COLO829 (cell line): ENCODE results near the gene IPO13.

Source experiments
- DNase-seq: peaks from one replicate; pipeline ENCODE4 v3.0.0; 2012; ENCODE audit warnings: low spot score

Gene IPO13, protein sequence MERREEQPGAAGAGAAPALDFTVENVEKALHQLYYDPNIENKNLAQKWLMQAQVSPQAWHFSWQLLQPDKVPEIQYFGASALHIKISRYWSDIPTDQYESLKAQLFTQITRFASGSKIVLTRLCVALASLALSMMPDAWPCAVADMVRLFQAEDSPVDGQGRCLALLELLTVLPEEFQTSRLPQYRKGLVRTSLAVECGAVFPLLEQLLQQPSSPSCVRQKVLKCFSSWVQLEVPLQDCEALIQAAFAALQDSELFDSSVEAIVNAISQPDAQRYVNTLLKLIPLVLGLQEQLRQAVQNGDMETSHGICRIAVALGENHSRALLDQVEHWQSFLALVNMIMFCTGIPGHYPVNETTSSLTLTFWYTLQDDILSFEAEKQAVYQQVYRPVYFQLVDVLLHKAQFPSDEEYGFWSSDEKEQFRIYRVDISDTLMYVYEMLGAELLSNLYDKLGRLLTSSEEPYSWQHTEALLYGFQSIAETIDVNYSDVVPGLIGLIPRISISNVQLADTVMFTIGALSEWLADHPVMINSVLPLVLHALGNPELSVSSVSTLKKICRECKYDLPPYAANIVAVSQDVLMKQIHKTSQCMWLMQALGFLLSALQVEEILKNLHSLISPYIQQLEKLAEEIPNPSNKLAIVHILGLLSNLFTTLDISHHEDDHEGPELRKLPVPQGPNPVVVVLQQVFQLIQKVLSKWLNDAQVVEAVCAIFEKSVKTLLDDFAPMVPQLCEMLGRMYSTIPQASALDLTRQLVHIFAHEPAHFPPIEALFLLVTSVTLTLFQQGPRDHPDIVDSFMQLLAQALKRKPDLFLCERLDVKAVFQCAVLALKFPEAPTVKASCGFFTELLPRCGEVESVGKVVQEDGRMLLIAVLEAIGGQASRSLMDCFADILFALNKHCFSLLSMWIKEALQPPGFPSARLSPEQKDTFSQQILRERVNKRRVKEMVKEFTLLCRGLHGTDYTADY

DNA sequence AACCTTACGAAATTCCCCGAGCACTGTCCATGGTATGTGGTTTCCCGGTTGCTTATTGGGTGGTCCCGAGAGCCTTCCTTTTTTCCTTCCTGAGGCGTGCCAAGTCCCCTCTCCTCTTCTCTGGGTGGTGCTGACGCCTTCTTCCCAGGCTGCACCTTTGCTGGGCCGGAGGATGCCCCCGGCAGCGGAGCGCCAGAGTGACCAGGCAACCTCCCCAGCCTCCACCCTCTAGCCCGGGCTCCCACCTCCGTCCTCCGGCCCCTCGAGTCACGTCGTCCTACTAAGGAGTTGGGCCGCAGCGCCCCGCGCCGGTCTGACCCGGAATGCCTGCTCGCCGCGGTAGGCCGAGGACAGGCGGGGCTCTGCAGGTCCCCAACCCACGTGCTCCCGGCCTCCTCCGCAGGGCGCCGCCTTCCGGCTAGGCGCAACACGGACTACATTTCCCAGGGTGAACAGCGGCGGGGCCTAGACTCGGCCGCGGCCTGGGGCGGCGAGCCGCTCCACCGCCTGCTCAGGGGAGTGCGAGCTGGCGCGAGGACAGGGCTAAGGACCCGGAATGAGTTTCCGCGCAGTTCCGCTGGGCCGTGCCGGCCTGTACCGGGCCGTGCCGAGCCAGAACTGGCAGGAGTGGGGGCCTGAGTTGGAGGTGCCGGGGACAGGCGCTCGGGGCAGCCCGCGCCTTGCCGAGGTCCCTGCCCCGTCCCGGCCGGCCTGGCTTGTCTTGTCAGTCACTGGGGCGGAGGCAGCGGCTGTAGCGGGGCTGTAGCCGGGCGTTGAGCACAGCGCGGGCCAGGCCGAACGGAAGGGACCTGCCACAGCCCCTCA, at the start of gene IPO13:
Gene IPO13 (plus strand): TSS at position 715 of the 825 bp plus-strand sequence. CDS start 651 bp downstream, outside the sequence.
- DNase-seq, result peak; percentile 94

DNA sequence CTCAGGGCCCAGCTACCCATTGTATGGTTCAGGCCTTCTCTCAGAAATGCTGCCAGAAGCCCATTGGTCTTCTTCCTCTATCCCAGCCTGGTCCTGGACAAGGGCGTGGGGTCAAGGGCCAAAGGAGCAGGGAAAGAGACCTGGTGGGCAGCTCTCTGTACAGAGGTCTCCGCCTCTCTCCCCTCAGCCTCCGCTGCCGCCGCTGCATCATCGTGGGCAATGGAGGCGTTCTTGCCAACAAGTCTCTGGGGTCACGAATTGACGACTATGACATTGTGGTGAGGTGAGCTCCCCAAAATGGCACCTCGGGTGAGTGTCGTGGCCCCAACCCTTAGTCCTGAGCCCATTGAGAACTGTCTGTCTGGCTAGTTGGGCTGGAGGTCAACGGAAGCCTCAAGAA, 47.8 kb upstream of the IPO13 start:
- DNase-seq, result no peak

DNA sequence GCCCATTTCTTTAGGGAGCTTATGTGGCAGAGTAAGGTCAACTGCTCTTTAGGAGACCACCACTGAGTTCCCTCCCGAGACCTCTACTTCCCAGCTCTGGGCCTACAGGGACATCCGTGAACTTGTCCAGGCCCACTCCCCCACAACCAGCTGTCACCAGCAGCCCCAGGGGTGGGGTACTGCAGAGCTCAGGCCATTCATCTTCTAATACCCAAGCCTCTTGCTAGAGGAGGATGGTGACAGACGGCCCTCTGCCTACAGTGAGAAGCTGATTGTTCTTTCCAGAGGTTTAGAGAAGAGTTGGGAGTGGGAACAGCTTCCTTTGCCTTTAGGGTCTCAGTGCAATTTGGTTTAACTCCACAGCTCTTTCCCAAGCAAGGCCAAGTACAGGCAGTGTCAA, 46.4 kb upstream of the IPO13 start:
- DNase-seq, result no peak

DNA sequence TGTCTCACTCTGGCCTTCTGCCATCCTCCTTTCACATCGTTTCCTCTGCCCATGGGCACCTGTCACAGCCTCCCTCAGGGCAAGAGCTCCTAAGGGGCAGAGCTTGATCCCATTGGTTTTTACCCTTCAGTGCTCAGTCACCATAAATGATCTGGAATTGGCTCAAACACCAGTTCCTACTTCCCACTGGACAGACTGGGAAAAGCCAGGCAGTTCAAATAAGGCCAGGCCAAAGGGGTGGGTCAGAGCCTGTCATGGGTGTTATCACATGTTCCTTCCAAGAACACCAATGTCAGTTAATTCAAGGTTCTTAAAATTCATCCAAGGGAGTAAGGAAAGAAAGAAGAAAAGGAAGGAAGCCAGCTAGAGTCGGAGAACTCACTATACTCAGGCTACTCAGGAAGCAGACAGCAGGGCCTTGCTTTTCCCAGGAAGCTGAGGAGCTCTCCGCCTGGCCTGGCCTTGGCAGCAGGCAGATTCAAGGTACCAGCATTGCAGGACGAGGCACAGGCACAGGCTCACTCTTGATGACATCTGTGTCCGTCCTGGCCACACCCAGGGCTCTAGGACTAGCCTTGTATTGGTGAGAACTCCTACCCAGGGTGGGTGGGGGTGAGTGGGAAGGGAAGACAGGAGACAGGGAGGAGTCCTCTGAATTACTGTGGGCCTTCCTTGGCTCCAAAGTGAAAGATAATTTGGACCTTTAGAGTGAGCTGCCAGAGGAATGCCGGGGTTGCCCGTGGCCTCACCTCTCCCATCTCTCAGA, 45.4 kb upstream of the IPO13 start:
- DNase-seq, result no peak

DNA sequence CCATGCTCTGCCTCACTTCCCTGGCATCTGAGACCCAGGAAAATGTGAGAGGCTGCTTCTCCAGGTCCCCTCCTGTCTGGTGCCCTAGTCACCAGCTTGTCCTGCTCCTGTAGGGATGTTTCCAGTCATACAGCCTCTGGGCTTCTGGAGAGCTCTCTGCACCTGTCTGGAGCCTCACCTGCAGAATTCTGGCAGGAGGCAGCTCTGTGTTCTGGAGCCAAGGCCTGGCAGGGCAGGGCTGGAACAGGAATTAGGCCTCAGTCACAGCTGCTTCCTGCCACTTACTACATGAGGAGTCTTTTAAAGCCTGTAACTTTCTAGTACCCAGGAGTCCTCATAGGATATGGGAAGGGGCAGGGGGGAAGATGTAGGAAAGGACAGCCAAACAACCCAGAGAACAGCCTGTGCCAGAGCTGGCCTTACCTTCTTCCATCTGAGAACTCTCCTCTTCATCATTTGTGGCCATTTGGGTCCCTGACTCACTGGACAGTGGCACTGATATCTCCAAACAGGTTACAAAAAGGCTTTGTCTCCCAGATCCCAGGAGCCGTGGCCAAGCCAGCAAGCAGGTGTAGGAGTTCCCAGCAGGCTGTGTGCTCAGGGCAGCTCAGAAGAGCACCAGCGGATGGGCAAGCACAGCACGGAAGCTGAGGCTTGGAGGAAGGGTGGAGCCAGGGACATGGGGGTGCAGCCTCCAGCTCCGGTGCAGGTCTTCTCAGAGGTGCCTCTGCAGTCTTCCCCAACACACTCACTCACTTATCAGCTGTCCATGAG, 44.5 kb upstream of the IPO13 start:
- no peak for DNase-seq

DNA sequence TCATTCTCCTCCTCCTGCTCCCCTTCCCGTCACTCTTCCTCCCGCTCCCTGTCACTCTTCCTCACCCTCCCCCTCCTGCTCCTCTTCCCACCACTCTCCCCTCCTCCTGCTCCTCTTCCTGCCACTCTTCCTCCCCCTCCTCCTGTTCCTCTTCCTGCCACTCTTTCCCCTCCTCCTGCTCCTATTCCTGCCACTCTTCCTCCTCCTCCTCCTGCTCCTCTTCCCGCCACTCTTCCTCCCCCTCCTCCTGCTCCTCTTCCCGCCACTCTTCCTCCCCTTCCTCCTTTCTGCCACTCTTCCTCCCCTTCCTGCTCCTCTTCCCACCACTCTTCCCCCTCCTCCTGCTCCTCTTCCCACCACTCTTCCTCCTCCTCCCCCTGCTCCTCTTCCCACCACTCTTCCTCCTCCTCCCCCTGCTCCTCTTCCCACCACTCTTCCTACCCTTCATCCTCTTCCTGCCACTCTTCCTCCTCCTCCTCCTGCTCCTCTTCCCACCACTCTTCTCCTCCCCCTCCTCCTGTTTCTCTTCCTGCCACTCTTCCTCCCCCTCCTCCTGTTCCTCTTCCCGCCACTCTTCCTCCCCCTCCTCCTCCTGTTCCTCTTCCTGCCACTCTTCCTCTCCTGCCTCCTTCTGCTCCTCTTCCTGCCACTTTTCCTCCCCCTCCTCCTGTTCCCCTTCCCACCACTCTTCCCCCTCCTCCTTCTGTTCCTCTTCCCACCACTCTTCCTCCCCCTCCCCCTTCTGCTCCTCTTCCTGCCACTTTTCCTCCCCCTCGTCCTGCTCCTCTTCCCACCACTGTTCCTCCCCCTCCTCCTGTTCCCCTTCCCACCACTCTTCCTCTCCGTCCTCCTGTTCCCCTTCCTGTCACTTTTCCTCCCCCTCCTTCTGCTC, 41.8 kb upstream of the IPO13 start:
- DNase-seq, result no peak

DNA sequence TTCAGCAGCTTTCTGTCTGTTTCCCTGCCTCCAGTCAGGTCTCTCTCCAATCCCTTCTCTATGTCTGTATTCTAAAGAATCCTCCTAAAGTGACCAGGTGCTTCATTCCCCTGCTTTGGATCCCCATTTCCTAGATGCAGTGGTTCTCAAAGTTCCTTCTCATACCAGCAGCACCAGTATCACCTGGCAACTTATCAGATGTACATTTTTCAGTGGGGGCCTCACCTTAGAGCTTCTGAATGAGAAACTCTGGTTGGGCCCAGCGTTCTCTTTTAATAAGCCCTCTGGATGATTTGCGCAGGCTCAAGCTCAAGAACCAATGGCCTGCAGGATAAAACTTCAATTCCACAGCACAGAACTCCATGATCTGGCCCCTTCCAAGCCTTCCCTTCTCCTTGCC, 38.5 kb upstream of the IPO13 start:
- DNase-seq, result no peak

DNA sequence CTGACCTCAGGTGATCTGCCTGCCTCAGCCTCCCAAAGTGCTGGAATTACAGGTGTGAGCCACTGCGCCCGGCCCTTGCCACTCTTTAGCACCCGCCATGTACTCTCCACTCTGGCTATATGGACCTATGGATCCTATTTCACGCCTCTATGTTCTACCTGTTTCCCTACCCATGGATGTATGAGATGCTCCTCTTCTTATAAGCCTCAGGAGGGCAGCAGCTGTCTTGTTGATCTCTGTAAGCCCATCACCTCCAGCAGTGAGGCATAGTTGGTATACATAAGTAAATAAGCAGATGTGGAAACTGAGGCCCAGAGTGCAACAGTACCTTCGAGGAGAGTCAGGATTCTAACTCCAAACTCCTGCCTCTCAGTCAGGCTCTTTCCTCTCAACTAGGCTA, 37.9 kb upstream of the IPO13 start:
- DNase-seq, result no peak

DNA sequence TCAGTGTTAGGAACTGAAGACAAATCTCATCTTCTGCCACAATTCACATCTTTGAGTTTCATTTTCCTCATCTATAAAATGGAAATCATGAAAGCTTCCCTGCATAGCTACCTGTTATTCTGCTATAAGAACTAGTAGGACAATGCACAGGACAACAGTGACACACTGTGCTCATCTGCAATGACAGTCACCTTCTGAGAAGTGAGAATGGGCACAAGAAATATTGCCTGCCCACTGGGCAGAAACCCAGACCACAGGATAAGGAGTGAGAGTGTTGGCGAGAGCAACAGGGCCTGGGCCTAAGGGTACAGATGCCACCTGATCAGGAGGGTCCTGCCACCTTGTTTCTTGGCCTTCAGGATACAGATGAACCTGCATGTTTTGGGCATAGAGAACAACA, 36.4 kb upstream of the IPO13 start:
- no peak for DNase-seq

DNA sequence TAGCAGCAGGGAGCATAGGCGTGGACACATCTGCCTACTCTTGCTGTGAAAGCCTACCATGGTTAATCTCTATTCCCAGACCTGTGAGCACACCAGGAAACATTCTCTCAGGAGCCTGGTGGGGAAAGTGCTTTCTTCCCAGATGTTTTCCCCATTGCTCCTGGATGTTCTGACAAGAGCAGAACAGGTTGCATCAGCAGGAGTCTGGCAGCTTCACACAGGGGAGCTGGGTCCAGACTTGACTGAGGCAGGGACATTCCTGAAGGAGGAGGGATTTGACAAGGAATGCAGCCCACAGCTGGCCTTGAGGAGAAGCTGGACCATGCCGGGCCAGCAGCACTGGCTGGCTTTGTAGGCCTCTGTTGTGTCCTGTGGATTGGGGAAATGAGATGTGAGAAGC, 34.1 kb upstream of the IPO13 start:
- no peak for DNase-seq

DNA sequence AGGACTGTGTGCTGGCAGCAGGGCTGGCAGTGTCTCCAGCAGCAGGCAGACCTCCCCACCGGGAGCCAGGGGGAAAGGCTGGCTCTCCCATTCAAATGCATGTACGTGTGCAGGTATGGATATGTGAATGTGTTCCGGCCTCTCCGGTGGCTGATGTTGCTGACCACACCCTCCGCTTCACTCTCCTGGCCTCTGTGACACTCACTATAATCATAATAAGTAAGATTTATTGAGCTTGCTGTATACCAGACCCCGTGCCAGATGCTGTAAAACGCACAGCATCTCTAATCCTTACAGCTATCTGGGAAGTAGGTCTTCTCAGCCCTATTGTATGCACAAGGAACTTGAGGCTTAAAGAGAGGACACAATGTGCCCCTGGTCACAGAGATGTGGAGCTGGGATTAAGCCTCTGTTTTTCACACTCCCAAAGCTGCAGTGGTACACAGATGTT, 33.7 kb upstream of the IPO13 start:
- no peak for DNase-seq

DNA sequence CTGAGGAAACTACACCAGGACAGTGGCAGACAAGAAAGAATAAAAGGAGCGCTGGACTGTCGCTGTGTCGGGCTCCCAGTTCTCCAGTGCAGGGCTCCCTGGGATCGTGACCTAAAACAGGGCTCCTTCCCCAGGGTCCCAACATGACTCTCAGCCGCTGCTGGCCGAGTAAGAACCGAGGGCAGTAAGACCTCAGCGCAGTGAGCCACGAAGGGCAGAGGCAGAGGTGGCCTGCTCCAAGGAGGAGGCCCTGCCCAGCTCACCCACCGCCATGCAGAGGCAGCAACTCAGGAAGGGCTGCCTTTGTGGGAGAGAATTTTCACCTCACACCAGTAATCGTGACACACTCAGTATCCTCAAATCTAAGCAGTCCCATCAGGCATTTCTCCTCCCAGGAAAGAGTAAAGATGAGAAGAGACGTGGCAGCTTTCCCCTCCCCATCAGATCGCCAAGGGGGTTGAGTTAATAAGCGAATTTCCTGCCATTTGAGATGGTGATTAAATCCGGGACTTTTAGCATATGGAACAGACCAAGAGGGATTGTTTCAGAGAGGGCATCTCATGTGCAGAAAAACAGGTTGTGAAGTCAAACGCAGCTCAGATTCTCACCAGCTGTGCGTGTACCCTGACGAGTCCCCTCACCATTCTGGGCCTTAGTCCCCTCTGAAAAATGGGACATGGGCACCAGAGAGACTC, 32.9 kb upstream of the IPO13 start:
- DNase-seq, result no peak

DNA sequence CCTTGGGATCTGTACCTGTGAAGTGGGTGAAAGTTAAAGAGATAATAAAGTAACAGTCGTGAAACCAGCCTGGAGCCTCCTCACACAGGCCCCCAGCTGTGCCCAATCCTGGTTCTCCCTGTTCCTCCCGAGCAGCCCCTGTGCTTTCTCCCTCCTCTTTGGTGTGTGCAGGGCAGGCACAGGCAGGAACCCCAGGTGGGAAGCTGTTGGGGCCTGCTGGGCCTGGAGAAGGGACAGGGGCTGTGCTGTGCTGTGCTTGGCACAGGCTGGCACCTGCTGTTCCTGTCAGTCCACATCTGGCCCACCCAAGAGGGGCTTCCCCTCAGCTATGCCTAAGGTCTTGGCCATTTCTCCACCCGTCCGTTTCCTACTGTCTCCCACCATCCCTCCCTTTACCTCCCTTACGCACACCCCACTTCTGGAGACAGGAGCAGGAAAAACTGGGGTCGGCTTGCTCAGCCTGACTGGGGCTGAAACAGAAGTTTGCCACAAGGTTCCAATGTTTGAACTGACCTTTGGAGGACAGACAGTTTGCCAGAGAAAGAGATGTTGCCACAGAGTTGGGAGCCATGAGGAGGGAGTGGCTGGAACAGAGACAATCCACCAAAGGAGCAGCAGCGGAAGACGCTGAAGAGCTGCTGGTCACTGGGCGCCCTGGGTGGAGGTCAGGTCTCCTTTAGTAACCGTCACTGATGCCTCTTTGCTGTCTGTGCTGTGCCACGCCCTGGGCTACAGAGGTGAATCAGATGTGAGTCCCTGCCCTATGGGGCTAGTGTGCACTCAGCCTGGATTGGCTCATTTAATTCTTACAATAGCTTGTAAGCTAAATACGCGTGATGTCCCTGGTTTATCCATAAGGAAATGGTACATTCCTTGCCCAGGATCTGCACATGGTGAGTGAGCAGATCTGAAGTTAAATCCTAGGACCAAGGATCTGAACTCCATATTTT, 31.9 kb upstream of the IPO13 start:
- no peak for DNase-seq

DNA sequence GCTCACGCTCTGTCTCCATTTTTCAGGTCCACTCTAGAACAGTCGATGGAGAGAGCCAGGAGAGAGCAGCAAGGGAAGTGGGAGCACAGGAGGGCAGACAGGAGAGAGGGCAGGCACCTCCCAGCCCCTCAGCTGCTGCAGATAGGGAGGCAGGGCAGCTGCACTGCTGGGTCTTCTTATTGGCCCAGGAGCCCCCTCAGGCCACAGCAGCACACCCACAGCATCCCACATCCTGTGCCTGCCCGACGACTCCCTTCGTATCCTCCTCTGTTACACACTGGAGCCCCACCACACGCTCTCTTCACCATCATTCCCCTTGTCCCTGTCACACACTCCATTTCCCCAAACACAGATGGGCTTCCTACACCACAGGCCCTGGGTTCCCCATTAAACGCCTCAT, 26.8 kb upstream of the IPO13 start:
- DNase-seq, result no peak

DNA sequence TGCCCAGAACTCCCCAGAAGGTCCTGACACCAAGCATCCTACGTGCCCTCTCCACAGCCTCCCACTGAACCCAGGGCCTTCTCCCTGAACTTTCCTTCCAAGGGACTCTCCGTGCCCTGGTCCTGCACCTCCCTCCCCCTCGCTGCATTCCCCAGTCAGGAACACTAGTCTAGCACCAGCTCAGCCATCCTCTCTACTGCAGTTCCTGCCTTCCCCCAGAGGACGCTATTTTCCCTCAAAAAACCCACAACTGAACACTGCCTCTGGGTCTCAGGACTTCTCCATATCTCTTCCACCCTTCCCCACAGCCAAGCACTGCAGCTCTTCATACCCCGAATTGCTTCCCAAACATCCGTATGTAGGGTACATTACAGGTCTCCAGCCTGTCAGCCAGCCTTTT, 25.7 kb upstream of the IPO13 start:
- no peak for DNase-seq

DNA sequence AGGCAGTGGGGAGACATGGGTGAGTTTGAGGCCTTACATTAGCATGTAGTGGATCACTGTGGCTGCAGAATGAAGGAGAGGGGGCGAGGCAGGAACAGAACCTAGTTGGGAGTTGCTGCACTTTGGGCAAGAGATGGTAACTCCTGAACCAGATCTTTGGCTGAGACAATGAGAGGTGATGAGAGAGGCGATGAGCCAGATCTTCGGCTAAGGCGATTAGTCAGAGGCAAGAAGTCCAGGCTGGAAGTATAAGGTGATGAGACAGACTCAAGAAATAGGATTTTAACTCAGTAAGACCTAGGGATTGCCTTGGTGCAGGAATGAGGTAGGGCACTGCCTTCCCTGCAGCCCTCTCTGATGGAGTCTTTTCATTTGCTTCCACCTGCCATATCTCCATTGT, 22.2 kb upstream of the IPO13 start:
- DNase-seq, result no peak

DNA sequence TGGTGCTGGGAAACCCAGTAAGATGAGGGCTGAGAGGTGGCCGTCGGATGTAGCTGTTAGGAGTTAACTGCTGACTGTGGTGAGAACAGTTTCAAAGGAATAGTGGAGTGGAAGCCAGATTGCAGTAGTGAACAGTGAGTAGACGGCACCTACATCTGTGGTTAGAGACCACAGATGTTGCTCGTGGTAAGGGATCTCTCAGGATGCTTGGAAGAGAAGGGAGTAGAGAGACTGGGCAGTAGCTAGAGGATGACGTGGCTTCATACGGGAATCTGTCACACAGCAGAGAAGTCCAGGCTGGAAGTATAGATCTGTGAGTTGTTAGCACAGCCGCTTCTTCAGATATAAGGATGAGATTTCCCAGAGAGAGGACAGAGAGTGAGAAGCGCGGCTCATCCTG, 20.9 kb upstream of the IPO13 start:
- no peak for DNase-seq
